ENCODE data around the gene ASPDH.

- TF ChIP-seq TAF1 (IDR thresholded peaks at IDR 0.05; ENCODE audit: borderline replicate concordance, insufficient read depth, low read length) (no peak), REST (IDR thresholded peaks at IDR 0.05; ENCODE audit: insufficient read depth in 1 of 2, low read depth in 2 of 2, low read length in 2 of 2) (no peak), POLR2AphosphoS5 (IDR thresholded peaks at IDR 0.05; ENCODE audit: low read depth, low read length) (no peak), SIN3A (IDR thresholded peaks at IDR 0.05; ENCODE audit: borderline replicate concordance, insufficient read depth, low read length) (no peak), FOXP2 (optimal IDR thresholded peaks at IDR 0.05; ENCODE audit: borderline replicate concordance, extremely low read depth, extremely low read length, insufficient read depth) (no peak)
Observed at GRCh38 chr19:50549059-50549926, 35.6 kb upstream of the ASPDH start.
